GM10248 (cell line): ENCODE results near the gene KRTAP9-9.
A peak's percentile ranks its signal among the peaks of the same experiment; 100 is the strongest.
"Not testable (repeated sequence)": the region's sequence is repeated elsewhere in the genome, so short reads cannot be mapped to it uniquely, and the experiment has no call there.

Experiments
- CTCF ChIA-PET: fragments of 300-600 bp; sonication (Branson Sonifier 250); formaldehyde crosslinking; extraction: SDS; loops from one replicate; lab custom pipeline; 2021; ENCODE audit warnings: antibody characterized with exemption; lab: Yijun Ruan, JAX
- POLR2A ChIA-PET: fragments of 350-650 bp; sonication (Branson Sonifier 250); formaldehyde crosslinking; extraction: SDS; loops from one replicate; lab custom pipeline; 2020; ENCODE audit warnings: antibody characterized with exemption; lab: Yijun Ruan, JAX
- DNase-seq: peaks from one replicate; pipeline ENCODE4 v3.0.0; 2012; ENCODE audit errors: extremely low spot score
- CTCF ChIP-seq: IDR thresholded peaks from 2 replicates; pipeline ENCODE4 v1.5.1; 2012; ENCODE audit warnings: mild to moderate bottlenecking, low read depth; ENCODE audit errors: extremely low read depth, missing control alignments, control extremely low read depth

The KRTAP9-9 gene

DNA sequence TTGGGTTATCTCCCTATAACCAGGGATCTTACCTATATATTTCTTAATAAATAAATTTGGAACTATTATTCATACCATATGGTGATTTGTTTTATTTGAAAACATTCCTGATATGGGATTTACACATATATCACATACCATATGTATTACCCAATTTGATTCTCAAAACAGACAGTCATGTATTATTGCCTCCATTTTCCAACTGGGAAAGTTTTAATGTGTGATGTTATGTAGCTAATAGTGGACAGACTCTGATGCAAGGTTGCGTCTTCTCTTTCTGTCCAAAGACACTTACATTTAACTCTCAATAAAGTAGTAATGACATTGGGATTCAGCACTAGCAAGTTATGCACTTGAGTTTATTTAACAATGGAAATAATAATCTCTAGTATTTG is 1.1 kb downstream of the KRTAP9-9 start:
- CTCF ChIA-PET, result no interaction called here
- POLR2A ChIA-PET, result no interaction called here
- DNase-seq, result no peak
- no peak for TF ChIP-seq CTCF

- TF ChIP-seq CTCF, result no peak
- POLR2A ChIA-PET, result no interaction called here
- DNase-seq, result no peak
- CTCF ChIA-PET, result no interaction called here
Observed at GRCh38 chr17:41258406-41258805, 3.2 kb downstream of the KRTAP9-9 start.

DNA sequence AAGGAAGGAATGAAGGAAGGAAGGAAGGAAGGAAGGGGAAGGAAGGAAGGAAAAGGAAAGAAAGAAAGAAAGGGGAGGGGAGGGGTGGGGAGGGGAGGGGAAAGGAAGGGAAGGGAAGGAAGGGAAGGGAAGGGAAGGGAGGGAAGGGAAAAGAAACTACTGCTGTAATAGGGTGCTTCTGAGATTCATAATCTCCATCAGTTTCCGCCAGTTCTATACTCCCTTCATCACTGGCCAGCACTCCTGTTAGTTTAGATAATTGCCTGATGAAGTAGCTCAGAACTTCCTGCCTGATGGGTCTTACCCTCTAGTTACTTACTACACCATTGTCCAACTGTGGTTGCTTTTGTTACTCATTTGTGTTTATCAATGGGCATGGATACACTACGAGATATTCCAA is 8.0 kb downstream of the KRTAP9-9 start:
- POLR2A ChIA-PET, result no interaction called here
- no peak for TF ChIP-seq CTCF
- DNase-seq, result no peak
- CTCF ChIA-PET, result interaction anchor here (0.9 kb wide), 1 partner anchor 14 kb away, joined by 3 read pairs; no protein-coding TSS in a partner anchor

DNA sequence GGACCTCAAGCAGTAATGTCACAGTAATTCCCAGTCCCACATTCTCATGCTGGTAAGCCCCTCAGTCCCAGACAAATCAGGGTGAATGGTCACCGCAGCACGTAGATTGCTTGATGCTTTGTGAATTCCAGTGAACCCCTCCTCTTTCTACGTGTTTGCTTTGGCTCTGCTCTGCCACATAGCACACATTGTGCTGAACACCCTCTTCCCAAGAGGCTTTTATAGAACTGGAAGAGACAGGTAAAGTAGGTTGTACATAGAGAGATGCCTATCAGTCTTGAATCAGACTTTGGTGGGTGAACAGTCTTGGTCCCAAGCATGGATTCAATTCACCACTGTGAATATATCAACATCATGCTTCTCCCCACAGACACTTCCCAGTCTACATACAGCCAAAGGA is 9.4 kb downstream of the KRTAP9-9 start:
- POLR2A ChIA-PET, result no interaction called here
- TF ChIP-seq CTCF, result no peak
- CTCF ChIA-PET, result interaction anchor here (1.4 kb wide), 1 partner anchor 12 kb away, joined by 3 read pairs; no protein-coding TSS in a partner anchor
- peak; percentile 1 for DNase-seq

DNA sequence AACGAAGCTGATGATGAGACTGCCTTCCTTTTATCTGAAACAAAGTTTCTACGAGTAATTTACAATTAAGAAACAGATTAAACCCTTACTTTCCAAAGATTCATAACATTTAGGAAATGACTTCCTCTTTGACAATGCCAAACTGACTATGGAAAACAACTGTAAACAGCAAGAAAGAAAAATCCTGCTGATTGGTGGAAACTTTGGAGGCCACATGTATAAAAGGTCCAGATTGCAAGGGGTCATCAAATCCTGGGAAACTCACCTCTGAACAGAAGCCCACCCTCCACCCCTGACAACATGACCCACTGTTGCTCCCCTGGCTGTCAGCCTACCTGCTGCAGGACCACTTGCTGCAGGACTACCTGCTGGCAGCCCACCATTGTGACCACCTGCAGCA is 9.9 kb downstream of the KRTAP9-9 start, which contains the start of gene KRTAP9-6:
KRTAP9-6 (plus strand) TSS at position 301 of the 400 bp plus-strand sequence; CDS start at position 301, 0 bp downstream.
- TF ChIP-seq CTCF, result no peak
- ChIA-PET CTCF (interaction anchor here (1.4 kb wide), 1 partner anchor 12 kb away, joined by 3 read pairs; no protein-coding TSS in a partner anchor), POLR2A (no interaction called here)
- no peak for DNase-seq

DNA sequence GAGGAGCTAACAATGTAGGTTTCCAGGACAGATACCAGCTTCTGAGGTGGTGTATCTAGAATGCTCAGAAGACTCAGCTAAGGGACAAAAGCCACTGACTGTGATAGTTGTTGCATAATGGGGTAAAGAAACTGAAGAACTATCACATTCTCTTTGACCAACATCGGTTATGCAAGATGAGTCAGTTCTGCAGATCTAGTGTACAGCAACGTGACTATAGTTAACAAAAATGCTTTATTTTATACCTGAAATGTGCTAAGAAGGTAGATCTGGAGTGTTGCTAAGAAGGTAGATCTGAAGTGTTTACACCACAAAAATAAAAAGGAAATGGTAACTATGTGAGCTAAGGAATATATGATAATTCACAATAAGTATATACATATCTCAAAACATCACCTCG is 12.5 kb downstream of the KRTAP9-9 start:
- POLR2A ChIA-PET, result no interaction called here
- DNase-seq, result no peak
- TF ChIP-seq CTCF, result no peak
- CTCF ChIA-PET, result no interaction called here

DNA sequence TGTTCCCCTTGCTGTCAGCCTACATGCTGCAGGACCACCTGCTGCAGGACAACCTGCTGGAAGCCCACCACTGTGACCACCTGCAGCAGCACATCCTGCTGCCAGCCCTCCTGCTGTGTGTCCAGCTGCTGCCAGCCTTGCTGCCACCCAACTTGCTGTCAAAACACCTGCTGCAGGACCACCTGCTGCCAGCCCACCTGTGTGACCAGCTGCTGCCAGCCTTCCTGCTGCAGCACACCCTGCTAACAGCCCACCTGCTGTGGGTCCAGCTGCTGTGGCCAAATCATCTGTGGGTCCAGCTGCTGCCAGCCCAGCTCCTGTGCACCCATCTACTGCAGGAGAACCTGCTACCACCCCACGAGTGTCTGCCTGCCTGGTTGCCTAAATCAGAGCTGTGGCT is 16.1 kb downstream of the KRTAP9-9 start:
- CTCF ChIA-PET, POLR2A ChIA-PET, DNase-seq: not testable (repeated sequence)
